HepG2 (cell line): Measurements from ENCODE around the gene DPY19L1. TPM values are rescaled to one million over a fixed set of nuclear protein-coding genes. Genes with fewer than 3 reads are reported as not detected.
A peak's percentile ranks its signal among the peaks of the same experiment; 100 is the strongest.

ENCODE experiments used
- CTCF ChIP-seq: sonication (generic); formaldehyde crosslinking; IDR thresholded peaks from 2 replicates; pipeline ENCODE4 v1.5.0; 2020; ENCODE audit warnings: mild to moderate bottlenecking, missing genetic modification reagents, moderate library complexity
- FOXK2 ChIP-seq: fragments of 450-650 bp; IDR thresholded peaks from 2 replicates; pipeline ENCODE4 v1.6.1; 2016
- IRF2 ChIP-seq: IDR thresholded peaks from 2 replicates; pipeline ENCODE4 v1.6.1; 2018; ENCODE audit warnings: missing genetic modification reagents, missing compliant biosample characterization
- MED8 ChIP-seq: sonication (generic); formaldehyde crosslinking; IDR thresholded peaks from 2 replicates; pipeline ENCODE4 v1.8.1; 2023; ENCODE audit warnings: mild to moderate bottlenecking, missing genetic modification reagents; ENCODE audit not compliant: insufficient replicate concordance
- MTF2 ChIP-seq: sonication (generic); formaldehyde crosslinking; IDR thresholded peaks from 2 replicates; pipeline ENCODE4 v1.5.0; 2020; ENCODE audit warnings: missing genetic modification reagents, borderline replicate concordance
- POGZ ChIP-seq: sonication (generic); formaldehyde crosslinking; IDR thresholded peaks from 2 replicates; pipeline ENCODE4 v1.4.0; 2020; ENCODE audit warnings: mild to moderate bottlenecking, missing genetic modification reagents
- POLR2AphosphoS2 ChIP-seq: IDR thresholded peaks from 2 replicates; pipeline ENCODE4 v1.6.1; 2011; ENCODE audit warnings: low read depth, low read length, improper control_type of control experiment
- REXO4 ChIP-seq: sonication (generic); formaldehyde crosslinking; IDR thresholded peaks from 2 replicates; pipeline ENCODE4 v1.8.0; 2022; ENCODE audit warnings: missing genetic modification reagents, mild to moderate bottlenecking, borderline replicate concordance
- RFXAP ChIP-seq: sonication (generic); formaldehyde crosslinking; IDR thresholded peaks from 2 replicates; pipeline ENCODE4 v1.4.0; 2020; ENCODE audit warnings: missing genetic modification reagents, borderline replicate concordance
- SIX1 ChIP-seq: sonication (generic); formaldehyde crosslinking; IDR thresholded peaks from 2 replicates; pipeline ENCODE4 v1.4.0; 2020; ENCODE audit warnings: missing genetic modification reagents, borderline replicate concordance
- SP4 ChIP-seq: sonication (generic); formaldehyde crosslinking; IDR thresholded peaks from 2 replicates; pipeline ENCODE4 v1.8.1; 2023; ENCODE audit warnings: mild to moderate bottlenecking, missing genetic modification reagents
- SPEN ChIP-seq: sonication (generic); formaldehyde crosslinking; IDR thresholded peaks from 2 replicates; pipeline ENCODE4 v1.5.1; 2020; ENCODE audit warnings: low read depth, mild to moderate bottlenecking, missing genetic modification reagents
- SRSF4 ChIP-seq: fragments of 200-400 bp; formaldehyde crosslinking; IDR thresholded peaks from one replicate; pipeline ENCODE4 v1.6.1; 2018; ENCODE audit warnings: mild to moderate bottlenecking, low read depth, low read length, moderate library complexity; ENCODE audit not compliant: poor library complexity, severe bottlenecking
- SUZ12 ChIP-seq: fragments of 150-350 bp; IDR thresholded peaks from 2 replicates; pipeline ENCODE4 v1.6.1; 2014; ENCODE audit warnings: low read depth, low read length
- TBX2 ChIP-seq: sonication (generic); formaldehyde crosslinking; IDR thresholded peaks from 2 replicates; pipeline ENCODE4 v1.5.0; 2020; ENCODE audit warnings: missing genetic modification reagents, mild to moderate bottlenecking, borderline replicate concordance
- TEAD3 ChIP-seq: optimal IDR thresholded peaks from 2 replicates; pipeline ENCODE3; 2016; ENCODE audit warnings: borderline replicate concordance
- ZBTB49 ChIP-seq: sonication (generic); formaldehyde crosslinking; IDR thresholded peaks from 2 replicates; pipeline ENCODE4 v1.4.0; 2020; ENCODE audit warnings: missing genetic modification reagents, borderline replicate concordance
- ZNF230 ChIP-seq: sonication (generic); formaldehyde crosslinking; IDR thresholded peaks from 2 replicates; pipeline ENCODE4 v1.4.0; 2020; ENCODE audit warnings: mild to moderate bottlenecking, missing genetic modification reagents
- ZNF350 ChIP-seq: sonication (generic); formaldehyde crosslinking; IDR thresholded peaks from 2 replicates; pipeline ENCODE4 v1.4.0; 2020; ENCODE audit warnings: mild to moderate bottlenecking, low read depth, missing genetic modification reagents, borderline replicate concordance
- ZNF362 ChIP-seq: sonication (generic); formaldehyde crosslinking; IDR thresholded peaks from 2 replicates; pipeline ENCODE4 v1.4.0; 2020; ENCODE audit warnings: missing genetic modification reagents, mild to moderate bottlenecking, borderline replicate concordance
- ZNF513 ChIP-seq: sonication (generic); formaldehyde crosslinking; conservative IDR thresholded peaks from 2 replicates; pipeline ENCODE4 v1.5.0; 2020; ENCODE audit warnings: missing genetic modification reagents
- ZNF747 ChIP-seq: sonication (generic); formaldehyde crosslinking; IDR thresholded peaks from 2 replicates; pipeline ENCODE4 v1.8.1; 2023; ENCODE audit warnings: missing genetic modification reagents, mild to moderate bottlenecking, borderline replicate concordance
- ZNF766 ChIP-seq: sonication (generic); formaldehyde crosslinking; IDR thresholded peaks from 2 replicates; pipeline ENCODE4 v1.5.0; 2020; ENCODE audit warnings: missing genetic modification reagents, borderline replicate concordance
- ZNF839 ChIP-seq: sonication (generic); formaldehyde crosslinking; IDR thresholded peaks from 2 replicates; pipeline ENCODE4 v1.4.0; 2020; ENCODE audit warnings: missing genetic modification reagents, mild to moderate bottlenecking, borderline replicate concordance
- polyA plus RNA-seq, 8 experiments: library from polyadenylated mRNA; depleted of rRNA in 3 of 8; stranded (reverse) in 7 of 8; unstranded in 1 of 8; fragments of >200 nt; fragmentation: Illumina TruSeq in 4 of 8; extraction: Trizol in 4 of 8; gene quantifications; 2 replicates each; pipeline versions ENCODE4 v1.2.1 to v1.2.3, GENCODE V29; 2011 to 2016; ENCODE audit warnings: low read depth in 4 of 8, missing spikeins in 1 of 8, mixed read lengths in 1 of 8; ENCODE audit not compliant: insufficient read depth in 1 of 8
- total RNA-seq, 5 experiments: library from RNA; depleted of rRNA; stranded (reverse); fragments of >200 nt; fragmentation: Illumina TruSeq; extraction: Trizol; gene quantifications; 2 replicates each; pipeline ENCODE4 v1.2.3, GENCODE V29; 2016; ENCODE audit warnings: low read depth in 1 of 5

The DPY19L1 gene
- total and polyA plus RNA-seq, 2 of the 13 experiments (the other 11 are each of a cell fraction or from before 2014, with no cell fraction given) = 18.9 to 32.6 TPM

- no peak for TF ChIP-seq ZBTB49
- TF ChIP-seq RFXAP (CRISPR knock-in tag) = no peak
- no peak for TF ChIP-seq POLR2AphosphoS2
- TF ChIP-seq SP4 (CRISPR knock-in tag) = no peak
- TF ChIP-seq REXO4 = no peak
- TF ChIP-seq ZNF747 = no peak
- no peak for TF ChIP-seq ZNF766 (CRISPR knock-in tag)
- no peak for TF ChIP-seq FOXK2
- no peak for TF ChIP-seq MED8 (CRISPR knock-in tag)
- TF ChIP-seq ZNF839 (CRISPR knock-in tag) = no peak
- TF ChIP-seq SRSF4 = no peak
- TF ChIP-seq SPEN (CRISPR knock-in tag) = no peak
- no peak for TF ChIP-seq SUZ12
- TF ChIP-seq TEAD3 = no peak
- no peak for TF ChIP-seq ZNF230 (CRISPR knock-in tag)
- no peak for TF ChIP-seq CTCF
- TF ChIP-seq MTF2 = no peak
- TF ChIP-seq POGZ (CRISPR knock-in tag) = peak; percentile 81
- peak; percentile 52; the same call in 1 of the 2 replicates for TF ChIP-seq TBX2 (CRISPR knock-in tag)
- no peak for TF ChIP-seq ZNF350 (CRISPR knock-in tag)
- no peak for TF ChIP-seq IRF2 (CRISPR knock-in tag)
- no peak for TF ChIP-seq ZNF362
- no peak for TF ChIP-seq ZNF513
- no peak for TF ChIP-seq SIX1
Measured at GRCh38 chr7:34939175-34939574, 98.1 kb downstream of the DPY19L1 start (continued).
